ENCODE results near the gene PTPRG.

PTPRG gene

DNA sequence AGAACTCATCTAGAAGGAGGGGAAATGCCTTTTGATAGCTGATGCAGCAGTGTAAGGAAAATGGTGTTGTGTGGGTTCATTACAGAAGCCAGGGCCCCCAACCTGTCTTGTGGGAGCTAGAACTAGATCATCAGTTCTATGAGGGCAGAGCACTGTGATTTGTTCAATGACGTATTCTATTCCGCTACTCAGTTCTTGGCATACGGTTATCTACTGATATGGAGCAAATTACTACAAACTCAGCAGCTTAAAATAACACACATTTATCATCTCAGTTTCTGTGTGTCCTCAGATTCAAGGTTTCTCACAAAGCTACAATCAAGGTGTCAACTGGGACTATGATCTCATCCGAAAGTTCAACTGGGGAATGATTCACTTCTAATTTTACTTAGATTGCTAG lies 561.4 kb downstream of the PTPRG start:
- no peak for DNase-seq (ENCODE audit: low read depth)

- no peak for DNase-seq (ENCODE audit: low read depth)
Observed at GRCh38 chr3:62125380-62125779, 564.0 kb downstream of the PTPRG start.

GRCh38 chr3:62127116-62127515 lies 565.7 kb downstream of the PTPRG start:
- no peak for DNase-seq (ENCODE audit: low read depth)

DNA sequence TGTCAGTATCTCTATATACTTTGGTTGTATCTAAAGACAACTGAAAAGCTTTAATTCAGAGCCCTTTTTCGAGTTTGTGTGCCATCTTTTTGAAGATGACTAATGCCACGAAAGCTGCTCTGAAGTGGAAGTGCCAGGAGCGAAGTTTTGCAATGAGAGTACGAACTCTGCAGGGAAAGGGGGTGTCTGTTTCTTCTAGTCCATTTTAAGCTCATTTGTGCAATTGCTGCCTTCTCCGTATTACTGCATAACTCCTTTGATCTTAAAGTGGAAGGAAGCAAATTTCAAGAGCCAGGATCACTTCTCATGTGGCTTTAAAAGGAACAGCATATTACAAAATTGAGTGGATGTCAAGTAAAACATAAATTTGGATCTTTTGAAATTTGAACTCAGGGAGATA lies 566.7 kb downstream of the PTPRG start:
- DNase-seq (ENCODE audit: low read depth): no peak

DNA sequence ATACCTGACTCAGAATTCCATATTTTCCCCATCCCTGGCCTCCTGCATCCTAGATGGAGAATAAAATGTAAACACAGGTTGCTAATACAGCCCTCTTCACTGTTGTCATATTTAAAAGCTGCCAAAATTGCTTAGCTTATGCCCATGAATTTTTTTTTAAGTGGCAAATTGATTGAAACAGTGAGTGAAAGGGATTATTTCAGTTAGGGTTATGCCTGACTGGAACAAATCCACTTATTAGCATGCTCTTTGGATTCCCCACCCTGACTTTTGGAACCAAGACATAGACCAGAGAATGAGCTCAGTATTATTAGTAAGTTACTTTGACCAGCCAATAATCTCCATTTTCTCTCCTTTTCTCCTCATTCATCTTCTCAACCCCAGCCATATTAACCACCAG lies 567.3 kb downstream of the PTPRG start:
- DNase-seq (ENCODE audit: low read depth): no peak

DNA sequence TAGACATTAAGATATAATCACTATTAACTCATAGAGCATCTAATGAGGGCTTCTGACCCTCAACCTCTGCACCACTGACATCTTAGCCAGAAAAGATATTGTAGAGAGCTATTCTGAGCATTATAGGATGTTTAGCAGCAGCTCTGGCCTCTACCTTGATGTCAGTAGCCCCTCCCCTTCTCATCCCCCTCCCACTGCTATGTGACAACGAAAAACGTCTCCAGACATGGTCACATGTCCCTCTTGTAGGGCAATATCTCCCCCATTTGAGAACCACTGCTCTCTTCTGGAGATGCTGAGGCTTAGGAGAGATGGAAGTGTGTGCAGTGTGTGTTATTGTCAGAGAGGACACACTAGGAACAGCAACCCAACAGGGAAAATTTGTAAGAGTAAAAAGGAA lies 569.7 kb downstream of the PTPRG start:
- no peak for DNase-seq (ENCODE audit: low read depth)

GRCh38 chr3:62131620-62132019 lies 570.2 kb downstream of the PTPRG start:
- no peak for DNase-seq (ENCODE audit: low read depth)

GRCh38 chr3:62132027-62132602 lies 570.7 kb downstream of the PTPRG start:
- DNase-seq (ENCODE audit: low read depth): no peak

- no peak for DNase-seq (ENCODE audit: low read depth)
Observed at GRCh38 chr3:62133015-62133414, 571.6 kb downstream of the PTPRG start.

DNA sequence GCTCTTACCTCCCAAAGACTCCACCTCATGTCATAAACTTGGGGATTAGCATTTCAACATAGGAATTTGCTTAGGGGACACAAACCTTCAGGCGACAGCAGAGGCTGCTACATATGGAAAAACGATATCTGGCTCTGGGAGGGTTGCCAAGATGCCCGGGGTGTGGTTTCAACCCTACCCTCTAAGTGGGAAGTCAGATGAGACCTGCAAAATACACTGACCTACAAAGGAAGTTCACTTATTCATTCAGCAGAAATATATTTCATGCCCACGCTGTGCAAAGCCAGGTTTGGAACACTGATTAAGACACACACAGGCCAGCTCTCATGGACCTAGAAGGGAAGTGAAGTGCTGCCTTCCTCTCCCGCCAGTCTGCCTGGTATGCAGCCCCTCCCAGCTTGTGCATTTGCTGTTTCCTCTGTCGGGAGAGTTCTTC lies 572.7 kb downstream of the PTPRG start:
- no peak for DNase-seq (ENCODE audit: low read depth)

DNA sequence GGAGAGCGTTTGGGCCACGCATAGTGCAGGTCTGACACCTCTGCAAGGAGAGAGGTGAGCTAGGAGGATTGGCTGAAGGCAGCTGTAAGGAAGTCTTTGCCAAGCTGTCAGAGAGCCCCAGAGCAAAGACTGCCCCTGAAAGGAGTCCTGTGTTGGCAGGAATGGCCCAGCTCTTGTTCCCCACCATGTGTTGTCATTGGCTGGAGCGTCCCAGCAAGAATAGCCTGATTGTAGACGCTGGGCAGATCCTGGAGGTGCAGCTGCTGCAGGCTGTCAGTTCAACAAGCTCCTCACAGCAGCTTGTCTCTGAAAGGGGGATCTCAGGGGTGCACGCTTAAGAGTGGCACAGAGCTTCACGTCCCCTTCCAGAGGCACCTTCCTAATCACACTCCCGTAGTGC lies 574.4 kb downstream of the PTPRG start:
- DNase-seq (ENCODE audit: low read depth): no peak

DNA sequence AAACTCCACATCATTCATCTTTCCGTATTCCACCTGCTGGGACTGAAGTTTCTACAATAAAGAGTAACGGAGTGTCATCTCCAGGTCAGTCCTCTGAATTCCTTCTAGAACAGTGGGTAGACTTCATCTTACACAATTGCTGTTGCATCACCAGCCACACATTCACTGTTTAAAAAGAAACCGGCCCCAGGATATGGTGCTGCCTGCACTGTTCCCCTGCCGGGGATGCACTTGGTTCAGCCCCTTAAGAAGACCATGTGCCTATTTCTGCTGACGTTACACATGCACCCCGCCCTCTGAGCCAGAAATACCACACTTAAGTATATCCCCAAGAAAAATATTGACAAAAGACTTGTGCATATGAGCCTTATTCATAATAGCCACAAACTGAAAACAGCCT lies 578.6 kb downstream of the PTPRG start:
- DNase-seq (ENCODE audit: low read depth): no peak

DNA sequence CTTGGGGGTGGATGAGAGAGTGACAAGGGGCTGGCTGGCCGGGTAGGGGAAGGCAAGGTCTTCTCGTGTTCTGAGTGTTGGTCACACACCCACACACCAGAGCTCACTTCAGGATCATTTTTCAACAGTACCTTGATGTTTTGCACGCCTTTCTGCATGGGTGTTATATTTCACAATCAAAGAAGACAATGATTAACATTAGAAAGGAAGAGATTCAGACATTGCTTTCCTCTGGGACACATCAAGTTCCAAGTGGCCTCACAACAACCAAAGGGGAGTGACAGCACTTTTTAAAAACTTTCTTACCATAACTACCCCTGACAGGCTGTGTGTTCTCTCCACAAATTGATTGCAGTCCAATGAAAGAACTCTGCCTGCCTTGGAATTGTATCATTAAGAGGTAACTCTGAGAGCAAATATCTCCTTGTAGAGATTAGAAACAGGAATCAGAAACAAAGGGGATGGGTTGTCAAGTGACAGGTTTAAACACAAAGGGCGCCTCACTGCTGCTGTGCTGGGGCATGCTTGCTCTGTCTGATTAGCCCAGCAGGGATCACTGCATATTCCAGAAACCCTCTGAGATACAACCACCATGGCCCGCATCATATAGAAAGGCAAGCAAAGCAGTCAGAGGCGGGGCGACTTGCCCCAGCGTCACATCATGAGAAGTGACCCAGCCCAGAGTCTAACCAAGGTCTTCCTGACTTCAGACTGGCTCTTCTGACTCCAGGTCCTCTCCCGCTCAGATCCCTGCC lies 581.1 kb downstream of the PTPRG start:
- DNase-seq (ENCODE audit: low read depth): no peak

DNA sequence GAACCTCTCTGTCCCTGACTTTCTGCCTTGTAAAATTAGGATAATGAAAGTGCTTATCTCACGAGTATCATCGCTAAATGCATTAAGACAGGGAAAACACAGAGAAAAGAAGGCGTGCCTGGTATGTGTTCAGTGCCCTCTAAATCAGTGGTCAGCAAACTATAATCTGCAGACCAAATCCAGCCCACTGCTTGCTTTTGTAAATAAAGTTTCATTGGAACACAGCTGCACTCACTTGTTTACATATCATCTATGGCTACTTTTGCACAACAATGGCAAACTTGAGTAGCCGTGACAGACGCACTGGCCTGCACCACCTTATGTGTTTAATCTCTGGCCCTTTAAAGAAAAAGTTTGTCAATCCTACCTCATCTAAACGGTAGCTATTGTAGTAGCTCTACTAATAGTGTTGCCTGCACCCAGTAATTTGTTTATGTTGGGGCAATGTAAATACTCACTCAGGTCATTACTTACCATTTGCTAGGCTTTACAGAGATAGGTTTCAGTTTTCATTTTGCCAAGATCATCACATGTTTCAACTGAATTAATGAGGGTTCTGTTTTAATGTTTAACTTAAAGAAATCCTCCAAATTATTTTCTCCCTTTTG lies 582.6 kb downstream of the PTPRG start:
- no peak for DNase-seq (ENCODE audit: low read depth)

DNA sequence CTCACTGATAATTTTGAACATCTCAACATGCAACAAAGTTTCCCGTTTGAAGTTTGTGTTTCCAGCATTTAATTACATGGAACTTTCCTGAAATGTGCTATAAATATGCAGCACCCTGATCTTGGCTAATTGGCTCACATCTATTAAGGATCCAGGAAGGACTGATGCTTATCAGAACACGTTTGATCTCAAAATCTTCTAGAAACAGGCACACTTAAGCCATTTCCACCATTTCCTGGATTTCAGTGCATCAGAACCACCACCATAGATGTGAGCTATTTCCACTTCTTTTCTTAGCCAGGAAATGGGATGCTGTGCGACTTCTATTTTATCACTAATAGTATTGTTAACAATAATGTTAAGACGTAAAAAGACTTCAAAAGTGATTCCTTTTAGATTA lies 583.1 kb downstream of the PTPRG start:
- DNase-seq (ENCODE audit: low read depth): no peak

DNA sequence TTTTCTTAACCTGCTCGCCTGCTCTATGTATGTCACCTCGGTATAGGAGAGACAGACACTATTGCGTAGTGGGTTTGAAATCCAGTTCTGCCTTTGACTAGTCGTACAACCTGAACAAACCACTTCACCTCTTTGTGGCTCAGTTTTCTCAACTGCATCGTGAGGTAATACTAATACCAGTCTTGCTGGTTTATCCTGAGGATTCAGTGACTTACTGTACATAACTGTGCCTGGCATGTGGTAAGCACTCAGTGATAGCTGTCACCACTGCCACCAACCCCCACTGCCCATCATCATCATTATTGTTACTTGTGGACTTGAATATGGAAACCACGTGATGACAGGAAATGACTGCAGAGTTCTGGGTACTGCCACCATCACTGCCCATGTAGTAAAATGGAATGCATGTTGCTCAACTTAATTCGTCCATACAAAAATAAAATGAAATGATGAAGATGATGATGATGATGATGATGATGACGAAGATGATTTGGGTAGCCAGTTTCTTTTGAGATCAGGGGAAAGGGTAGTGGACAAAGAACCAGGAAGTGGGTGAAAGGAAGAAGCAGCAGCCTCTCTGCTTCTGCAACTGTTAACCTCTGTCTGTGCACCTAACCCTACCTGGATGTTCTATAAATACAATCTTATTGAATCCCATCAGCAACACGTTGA lies 583.9 kb downstream of the PTPRG start:
- DNase-seq (ENCODE audit: low read depth): no peak

DNA sequence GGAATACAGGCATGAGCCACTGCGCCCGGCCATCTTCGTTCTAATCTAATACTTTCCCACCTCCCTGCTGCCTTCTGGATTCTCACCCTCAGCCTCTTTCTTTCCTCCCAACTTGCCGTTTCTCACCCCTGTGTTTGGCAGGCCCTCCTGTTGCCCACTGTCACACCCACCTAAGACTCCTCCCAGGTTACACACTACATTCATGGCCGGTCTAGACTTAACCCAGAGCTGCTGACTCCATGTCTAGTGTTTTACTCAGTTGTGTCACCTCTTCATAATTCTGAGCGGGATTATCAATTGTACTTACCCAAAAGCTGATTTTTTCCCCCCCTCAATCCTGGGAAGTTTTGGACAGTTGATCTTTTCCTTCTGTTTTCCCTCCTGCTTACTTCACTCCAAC lies 588.2 kb downstream of the PTPRG start:
- DNase-seq (ENCODE audit: low read depth): no peak

DNA sequence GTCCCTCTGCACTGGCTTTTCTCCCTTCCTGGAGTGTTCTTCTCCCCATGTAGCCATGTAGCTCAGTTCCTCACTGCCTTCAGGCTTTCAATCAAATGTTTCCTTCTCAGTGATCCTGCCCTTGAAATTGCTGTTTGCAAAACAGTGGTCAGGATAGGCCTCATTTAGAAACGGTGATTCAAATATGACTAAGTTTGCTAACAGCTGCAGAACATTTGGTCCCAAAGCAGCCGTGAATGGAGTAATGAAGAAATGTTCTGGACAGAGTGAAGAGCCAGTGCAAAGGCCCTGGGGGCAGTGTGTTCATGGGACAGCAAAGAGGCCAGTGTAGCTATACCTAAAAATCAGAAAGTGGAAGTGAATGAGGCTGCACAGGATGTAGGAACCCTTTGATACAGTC lies 588.6 kb downstream of the PTPRG start:
- no peak for DNase-seq (ENCODE audit: low read depth)

DNA sequence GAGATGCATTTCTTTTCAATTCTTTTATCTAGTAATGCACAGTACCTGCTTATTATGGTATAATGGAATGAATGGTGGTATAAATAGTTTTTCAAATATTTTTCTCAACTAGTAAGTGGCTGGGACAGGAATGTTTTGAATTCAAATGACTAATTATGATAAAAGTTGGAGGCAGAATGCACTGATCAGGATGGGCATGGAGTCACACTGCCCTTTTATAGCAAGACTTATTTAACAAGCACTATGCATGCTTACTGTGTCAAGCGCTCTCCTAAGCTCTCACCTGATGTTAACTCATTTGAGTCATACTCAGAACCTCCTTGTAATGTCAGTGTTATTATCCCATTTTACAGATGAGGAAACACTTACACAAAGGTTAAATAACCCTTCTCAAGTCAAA lies 590.2 kb downstream of the PTPRG start:
- DNase-seq (ENCODE audit: low read depth): no peak

DNA sequence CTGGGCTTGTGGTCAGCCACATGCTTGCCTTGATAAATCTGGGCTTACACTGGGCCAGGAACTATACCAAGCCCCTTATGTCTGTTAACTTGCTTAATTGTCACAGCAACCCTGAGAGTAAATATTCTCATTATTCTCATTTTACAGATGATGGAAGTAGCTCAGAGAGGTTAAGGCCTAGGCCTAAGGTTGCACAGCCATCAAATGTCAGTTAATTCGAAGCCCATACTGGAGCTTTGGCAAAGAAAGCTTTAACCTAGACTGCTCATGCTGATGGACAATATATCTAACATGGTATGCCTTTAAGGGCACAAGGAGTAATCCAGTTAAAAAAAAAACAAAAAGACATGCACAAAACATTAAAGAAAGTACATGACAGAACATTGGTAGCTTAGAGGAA lies 591.9 kb downstream of the PTPRG start:
- DNase-seq (ENCODE audit: low read depth): no peak

GRCh38 chr3:62154457-62155148 lies 593.2 kb downstream of the PTPRG start:
- no peak for DNase-seq (ENCODE audit: low read depth)

DNA sequence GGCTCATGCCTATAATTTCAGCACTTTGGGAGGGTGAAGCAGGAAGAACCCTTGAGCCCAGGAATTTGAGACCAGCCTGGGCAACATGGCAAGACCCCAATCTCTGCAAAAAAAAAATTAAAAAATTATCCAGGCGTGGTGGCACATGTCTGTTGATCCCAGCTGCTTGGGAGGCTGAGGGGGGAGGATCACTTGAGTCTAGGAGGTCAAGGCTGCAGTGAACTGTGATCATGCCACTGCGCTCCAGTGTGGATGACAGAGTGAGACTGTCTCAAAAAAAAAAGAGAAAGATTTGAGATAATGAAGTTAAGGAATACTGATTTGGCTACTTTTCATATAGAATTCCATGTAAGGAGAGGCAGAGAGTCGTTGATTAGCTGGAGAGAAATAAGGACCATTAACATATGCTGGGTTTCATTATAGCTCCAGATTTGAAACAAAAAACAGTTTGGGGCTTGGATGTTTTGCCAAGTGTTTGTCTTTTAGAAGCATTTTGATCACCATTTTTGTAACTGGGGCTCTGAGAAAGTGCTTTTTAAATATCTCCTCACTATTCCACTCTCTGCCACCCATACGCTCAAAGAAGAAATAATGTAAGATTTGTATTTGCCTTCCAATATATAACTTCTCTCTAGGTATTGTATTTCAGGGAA lies 597.8 kb downstream of the PTPRG start:
- no peak for DNase-seq (ENCODE audit: low read depth)
